Stimulated activated CD4-positive, alpha-beta T cell treated with anti-CD3 and anti-CD28 coated beads, Interleukin-4, amount 100 ng/mL, for 1 hour (primary cell): ENCODE measurements around the gene LMAN2L.

Experiments used
- DNase-seq: peaks from one replicate; pipeline ENCODE4 v3.0.0-alpha.2; 2020

LMAN2L gene

GRCh38 chr2:96760036-96760985, 20.4 kb upstream of the LMAN2L start, which contains the start of gene CNNM4:
Gene CNNM4 (plus strand): TSS chr2:96760902. CDS start chr2:96761000, 98 bp downstream.
- DNase-seq, result peak; percentile 91

DNA sequence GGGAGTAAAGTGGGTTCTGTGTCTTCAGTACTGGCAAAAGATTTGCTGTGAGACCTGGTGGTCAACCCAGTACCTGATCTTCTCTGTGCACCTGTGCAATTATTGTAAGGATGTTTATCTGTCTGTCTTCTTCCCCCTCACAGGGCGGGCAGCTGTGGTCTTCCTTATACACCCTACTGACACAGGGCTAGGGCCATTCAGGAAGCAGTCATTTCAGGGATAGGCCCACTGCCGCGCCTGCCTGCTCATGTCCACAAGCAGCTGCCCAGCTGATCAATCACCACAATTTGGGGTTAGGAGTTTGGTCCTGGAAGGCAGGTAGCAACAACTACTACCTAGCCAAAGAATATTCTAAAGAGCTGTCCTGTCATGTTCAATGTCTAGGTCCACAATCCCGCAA, 19.7 kb upstream of the LMAN2L start:
- no peak for DNase-seq

DNA sequence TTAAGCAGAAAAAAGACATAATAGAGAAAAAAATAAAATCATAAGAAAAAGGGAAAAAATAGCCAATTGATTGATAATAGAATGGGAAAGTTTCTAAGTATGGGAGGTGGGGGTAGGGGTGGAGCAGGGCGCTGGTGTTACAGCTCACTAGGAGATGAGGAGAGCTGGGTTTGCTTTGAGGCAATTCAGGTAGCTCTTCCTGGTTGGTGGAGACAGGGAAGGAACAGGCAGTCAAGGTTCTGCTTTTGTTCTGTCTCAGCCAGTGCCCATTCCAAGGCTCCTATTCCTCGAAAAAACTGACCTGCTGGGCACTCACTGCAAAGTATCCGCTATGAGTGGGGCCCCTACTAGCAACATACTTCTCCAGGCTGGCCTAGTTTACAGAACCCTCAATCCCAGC, 19.1 kb upstream of the LMAN2L start:
- DNase-seq, result no peak

DNA sequence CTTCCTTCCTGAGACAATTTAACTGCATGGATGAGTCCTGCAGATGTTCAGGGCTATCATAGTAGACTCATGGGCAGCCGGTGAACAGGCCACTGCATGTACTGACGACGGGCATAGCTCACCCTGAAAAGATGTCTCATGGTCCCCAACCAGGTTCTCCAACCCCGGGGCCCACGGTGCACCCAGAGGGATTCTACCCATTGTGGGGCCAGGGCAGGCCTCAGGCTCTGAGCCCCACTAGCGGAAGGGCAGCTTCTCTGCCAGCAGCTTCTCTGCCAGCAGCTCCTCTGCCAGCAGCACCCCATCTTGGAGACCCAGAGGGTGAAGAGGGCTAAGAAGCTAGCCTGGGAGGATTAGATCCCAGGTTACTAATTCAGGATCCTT, 17.6 kb upstream of the LMAN2L start:
- no peak for DNase-seq

DNA sequence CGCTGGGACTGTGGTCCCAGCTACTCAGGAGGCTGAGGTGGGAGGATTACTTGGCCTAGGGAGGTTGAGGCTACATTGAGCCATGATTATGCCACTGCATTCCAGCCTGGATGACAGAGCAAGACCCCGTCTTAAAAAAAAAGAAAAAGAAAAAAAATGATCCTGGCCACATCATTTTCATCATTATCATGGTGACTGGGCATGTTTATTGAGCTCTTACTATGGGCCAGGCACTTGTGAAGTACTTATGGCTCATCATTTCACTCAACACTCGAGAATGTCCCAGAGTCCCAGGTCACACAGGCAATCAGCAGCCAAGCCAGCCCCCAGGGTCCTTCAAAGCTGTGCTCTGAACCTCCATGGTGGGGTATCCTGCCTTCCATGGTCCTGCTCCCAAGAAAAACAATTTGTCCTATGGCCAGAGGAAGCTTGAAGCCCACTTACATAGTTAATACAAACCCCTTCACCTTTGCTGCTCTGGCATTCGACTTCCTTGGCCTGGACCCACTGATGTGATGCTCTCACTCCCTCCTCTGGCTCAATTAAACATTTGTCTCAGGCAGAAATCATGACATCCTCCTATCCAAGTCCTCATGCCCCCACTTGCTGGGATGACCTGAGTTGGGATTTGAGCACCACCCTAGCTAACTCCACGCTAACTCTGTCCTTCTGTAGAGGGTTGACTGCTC, 17.1 kb upstream of the LMAN2L start:
- no peak for DNase-seq

GRCh38 chr2:96754317-96754716, 14.5 kb upstream of the LMAN2L start:
- DNase-seq, result no peak

- DNase-seq, result no peak
Measured at GRCh38 chr2:96753661-96754282, 13.9 kb upstream of the LMAN2L start.

DNA sequence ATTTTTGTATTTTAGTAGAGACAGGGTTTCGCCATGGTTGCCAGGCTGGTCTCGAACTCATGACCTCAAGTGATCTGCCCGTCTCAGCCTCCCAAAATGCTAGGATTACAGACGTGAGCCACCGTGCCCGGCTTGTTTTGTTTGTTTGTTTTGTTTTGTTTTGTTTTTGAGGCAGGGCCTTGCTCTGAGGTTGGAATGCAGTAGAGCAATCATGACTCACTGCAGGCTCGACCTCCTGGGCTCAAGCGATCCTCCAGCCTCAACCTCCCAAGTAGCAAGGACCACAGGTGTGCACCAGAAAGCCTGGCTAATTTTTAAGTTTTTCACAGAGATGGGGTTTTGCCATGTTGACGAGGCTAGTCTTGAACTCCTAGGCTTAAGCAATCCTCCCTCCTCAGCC, 11.9 kb upstream of the LMAN2L start:
- no peak for DNase-seq

GRCh38 chr2:96747061-96747617, 7.3 kb upstream of the LMAN2L start:
- no peak for DNase-seq

DNA sequence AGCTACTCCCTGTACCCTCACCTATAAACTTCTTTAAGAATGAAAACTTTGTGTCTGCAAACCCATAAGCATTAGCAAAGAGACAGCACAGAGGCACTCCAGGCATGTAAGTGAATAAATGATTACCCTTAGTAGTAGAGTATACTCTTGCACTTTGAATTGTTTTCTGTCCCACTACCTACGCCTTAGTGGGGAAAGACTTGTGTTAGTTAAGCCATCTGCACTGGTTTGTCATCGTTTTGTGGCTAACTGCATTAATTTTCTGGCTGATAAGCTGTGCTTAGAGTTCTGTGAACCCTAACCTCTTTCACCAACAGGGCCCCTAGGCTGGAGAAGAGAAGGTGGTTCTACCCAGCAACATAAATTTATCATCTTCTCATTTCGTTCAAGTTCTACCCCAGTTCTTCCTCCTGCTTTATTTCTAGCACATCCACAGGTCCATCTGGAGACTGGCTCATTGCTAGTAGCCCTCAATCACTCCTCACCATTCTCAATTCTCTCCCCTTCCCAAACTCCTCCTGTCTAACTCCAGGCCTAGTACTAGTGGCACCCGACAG, 710 bp downstream of the LMAN2L start:
- DNase-seq, result no peak

GRCh38 chr2:96737831-96738230, 2.0 kb downstream of the LMAN2L start:
- DNase-seq, result no peak

- DNase-seq, result no peak
Measured at GRCh38 chr2:96737251-96737650, 2.6 kb downstream of the LMAN2L start.

DNA sequence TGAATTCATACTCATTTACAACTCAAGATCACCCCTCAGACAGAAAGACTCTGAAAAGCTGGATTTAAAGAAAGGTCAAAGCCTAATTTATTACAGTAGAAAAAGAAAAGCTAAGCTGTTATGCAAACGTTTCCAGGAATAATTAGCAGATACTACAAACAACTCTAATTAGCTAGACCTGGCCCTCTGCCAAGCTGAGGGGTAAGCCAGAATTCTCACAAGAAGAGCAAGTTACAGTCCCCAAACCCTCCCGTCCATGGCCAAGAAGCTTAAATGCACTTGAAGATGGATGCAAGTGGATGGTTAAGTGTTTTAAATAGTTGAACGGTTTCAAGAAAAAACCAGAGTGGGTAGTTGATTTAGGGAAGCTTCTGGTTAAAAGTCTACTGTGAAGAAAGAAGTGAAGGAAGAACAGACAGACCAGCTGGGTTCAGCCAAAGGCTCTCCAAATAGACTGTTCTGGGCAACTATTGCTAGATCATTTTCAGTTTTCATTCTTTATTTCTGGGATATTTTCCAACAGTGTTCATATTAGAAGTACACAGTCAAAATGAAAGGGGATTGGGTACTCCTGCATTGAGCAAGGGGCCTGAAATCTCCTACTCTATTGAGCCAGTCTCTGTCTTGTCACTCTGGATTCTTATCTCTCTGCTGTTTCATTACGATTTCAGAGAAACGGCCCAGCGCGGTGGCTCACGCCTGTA, 4.8 kb downstream of the LMAN2L start:
- no peak for DNase-seq

GRCh38 chr2:96733931-96734330, 5.9 kb downstream of the LMAN2L start:
- no peak for DNase-seq

GRCh38 chr2:96730212-96730611, 9.7 kb downstream of the LMAN2L start:
- DNase-seq, result no peak

- DNase-seq, result no peak
Measured at GRCh38 chr2:96729748-96730147, 10.1 kb downstream of the LMAN2L start.

DNA sequence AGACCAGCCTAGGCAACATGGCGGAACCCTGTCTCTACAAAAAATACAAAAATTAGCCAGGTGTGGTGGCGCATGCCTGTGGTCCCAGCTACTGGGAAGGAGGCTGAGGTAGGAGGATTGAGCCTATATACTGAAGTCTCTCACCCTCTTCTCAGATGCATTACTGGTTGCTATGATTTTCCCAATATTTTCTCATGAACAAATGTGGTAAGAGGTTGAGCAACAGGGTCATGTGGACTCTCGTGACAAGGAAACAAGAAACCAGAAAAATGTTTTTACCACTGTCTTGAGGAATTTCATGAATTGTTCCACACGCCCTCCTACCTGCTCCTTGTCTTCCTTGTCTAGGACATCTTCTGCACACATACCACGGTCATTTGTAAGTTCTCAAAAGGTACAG, 12.4 kb downstream of the LMAN2L start:
- DNase-seq, result no peak

- no peak for DNase-seq
Measured at GRCh38 chr2:96726131-96726530, 13.7 kb downstream of the LMAN2L start.

DNA sequence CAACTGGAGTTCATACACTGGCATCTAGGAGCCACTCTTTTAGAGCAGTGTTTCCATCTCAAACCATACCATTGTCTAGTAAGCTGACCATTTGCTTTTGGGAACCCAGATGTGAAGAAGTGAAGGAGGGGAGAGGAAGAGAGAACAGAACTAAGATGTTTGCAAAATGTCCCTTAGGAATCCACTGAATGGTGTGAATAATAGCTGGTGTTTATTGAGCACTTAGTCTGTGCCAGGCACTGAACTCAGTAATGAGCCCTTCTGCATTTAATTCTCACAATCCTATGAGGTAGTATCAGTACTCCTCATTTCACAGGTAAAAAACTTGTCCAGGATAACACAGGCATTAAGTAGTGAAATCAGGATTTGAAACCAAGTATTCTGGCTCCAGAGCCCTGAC, 23.5 kb downstream of the LMAN2L start:
- DNase-seq, result no peak

DNA sequence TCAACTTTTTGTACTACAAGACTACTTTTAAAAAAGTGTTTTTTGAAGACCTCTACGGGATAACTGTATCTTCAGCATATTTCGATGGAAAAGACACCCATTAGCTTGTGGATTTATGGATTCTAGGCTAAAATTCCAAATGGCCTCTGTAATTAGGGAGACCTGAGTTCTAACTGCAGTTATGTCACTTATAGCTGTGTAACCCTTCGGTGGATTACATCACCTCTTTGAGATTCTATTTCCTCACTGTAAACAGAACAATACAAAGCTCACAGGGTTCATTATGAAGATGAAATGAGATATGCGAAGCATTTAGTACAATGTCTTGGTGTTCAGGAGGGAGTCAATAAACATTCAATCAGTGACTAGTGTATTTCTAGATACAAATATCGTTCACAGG, 24.2 kb downstream of the LMAN2L start:
- DNase-seq, result no peak

DNA sequence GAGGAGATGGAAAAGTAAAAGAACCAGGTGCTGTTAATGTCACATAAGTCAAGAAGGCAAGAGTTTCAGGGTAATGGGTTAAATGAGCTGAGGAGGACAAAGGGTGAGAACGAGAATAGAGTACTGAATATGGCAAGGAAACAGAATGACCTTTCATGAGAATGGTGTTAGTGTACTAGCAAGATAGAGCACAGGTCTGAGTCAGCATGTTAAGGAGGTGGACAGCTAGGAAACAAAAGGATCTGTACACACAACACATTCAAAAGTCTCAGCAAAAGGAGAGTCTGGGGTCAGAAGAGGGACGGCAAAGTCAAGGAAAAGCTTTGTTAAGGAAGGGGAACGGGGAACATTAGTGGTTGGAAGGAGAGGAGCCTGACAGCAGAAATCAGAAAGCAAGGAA, 28.9 kb downstream of the LMAN2L start:
- no peak for DNase-seq

DNA sequence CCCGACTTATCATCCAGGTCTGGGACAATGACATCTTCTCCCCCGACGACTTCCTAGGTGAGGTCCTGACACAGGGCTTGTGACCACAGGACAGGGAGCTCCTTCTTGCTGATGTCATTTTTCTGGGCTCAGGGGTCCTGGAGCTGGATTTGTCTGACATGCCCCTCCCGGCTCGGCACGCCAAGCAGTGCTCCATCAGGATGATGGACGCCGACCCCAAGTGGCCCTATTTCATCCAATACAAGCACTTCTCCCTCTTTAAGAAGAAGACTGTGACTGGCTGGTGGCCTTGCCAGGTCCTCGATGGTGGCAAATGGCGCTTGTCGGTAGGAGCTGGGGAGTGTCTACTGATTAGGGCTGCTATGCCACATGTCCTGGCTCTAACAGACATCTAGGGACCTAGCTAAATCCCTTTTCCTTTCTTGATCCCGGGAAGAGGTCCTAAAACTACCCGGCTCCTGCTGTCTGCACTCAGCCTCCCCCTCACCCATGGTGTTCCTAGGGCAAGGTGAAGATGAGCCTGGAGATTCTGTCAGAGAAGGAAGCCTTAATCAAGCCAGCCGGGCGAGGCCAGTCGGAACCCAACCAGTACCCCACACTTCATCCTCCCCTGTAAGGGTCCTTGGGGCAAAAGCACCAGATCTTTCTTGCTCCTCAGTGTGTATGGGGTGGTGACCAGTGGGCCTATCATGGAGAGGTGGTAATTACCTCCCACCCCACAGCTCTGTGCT, 36.7 kb downstream of the LMAN2L start:
- no peak for DNase-seq
